ENCODE data around the gene GHRHR.

GHRHR gene

GRCh38 chr7:30965372-30965771, 1.6 kb downstream of the GHRHR start:
- DNase-seq (ENCODE audit: low read depth), result no peak
- TF ChIP-seq POLR2A (IDR thresholded peaks at IDR 0.05; ENCODE audit: extremely low read depth, insufficient read length) (no peak), MYC (IDR thresholded peaks at IDR 0.05; ENCODE audit: low read depth, low read length) (no peak), MAX (IDR thresholded peaks at IDR 0.05; ENCODE audit: low read depth, low read length) (no peak), CTCF (IDR thresholded peaks at IDR 0.05; ENCODE audit: low read depth, low read length) (no peak)
- no peak overlapping the region for H3K4me3 ChIP-seq (ENCODE audit: low read depth, low read length)

- no peak for DNase-seq (ENCODE audit: low read depth)
- TF ChIP-seq POLR2A (IDR thresholded peaks at IDR 0.05; ENCODE audit: extremely low read depth, insufficient read length), result no peak
- no peak for TF ChIP-seq MYC (IDR thresholded peaks at IDR 0.05; ENCODE audit: low read depth, low read length)
- H3K4me3 ChIP-seq (ENCODE audit: low read depth, low read length), result no peak overlapping the region
These were observed 2.1 kb downstream of the GHRHR start for GRCh38 chr7:30965883-30966282.

- DNase-seq (ENCODE audit: low read depth), result peak; percentile 63
- no peak overlapping the region for H3K4me3 ChIP-seq (ENCODE audit: low read depth, low read length)
- TF ChIP-seq CTCF (IDR thresholded peaks at IDR 0.05; ENCODE audit: low read depth, low read length) (no peak), POLR2A (IDR thresholded peaks at IDR 0.05; ENCODE audit: extremely low read depth, insufficient read length) (no peak), MYC (IDR thresholded peaks at IDR 0.05; ENCODE audit: low read depth, low read length) (no peak), MAX (IDR thresholded peaks at IDR 0.05; ENCODE audit: low read depth, low read length) (no peak)
These were observed 4.5 kb downstream of the GHRHR start for GRCh38 chr7:30968294-30968693.

GRCh38 chr7:30968747-30969603, 5.2 kb downstream of the GHRHR start:
- TF ChIP-seq MAX (IDR thresholded peaks at IDR 0.05; ENCODE audit: low read depth, low read length), result no peak
- no peak for TF ChIP-seq POLR2A (IDR thresholded peaks at IDR 0.05; ENCODE audit: extremely low read depth, insufficient read length)
- no peak for TF ChIP-seq CTCF (IDR thresholded peaks at IDR 0.05; ENCODE audit: low read depth, low read length)
- no peak for TF ChIP-seq MYC (IDR thresholded peaks at IDR 0.05; ENCODE audit: low read depth, low read length)
- H3K4me3 ChIP-seq (ENCODE audit: low read depth, low read length), result no peak overlapping the region
- DNase-seq (ENCODE audit: low read depth), result no peak

GRCh38 chr7:30969604-30969970, 5.8 kb downstream of the GHRHR start:
- no peak for DNase-seq (ENCODE audit: low read depth)
- no peak overlapping the region for H3K4me3 ChIP-seq (ENCODE audit: low read depth, low read length)
- TF ChIP-seq CTCF (IDR thresholded peaks at IDR 0.05; ENCODE audit: low read depth, low read length) (no peak), MYC (IDR thresholded peaks at IDR 0.05; ENCODE audit: low read depth, low read length) (no peak)

- TF ChIP-seq POLR2A (IDR thresholded peaks at IDR 0.05; ENCODE audit: extremely low read depth, insufficient read length) (no peak), CTCF (IDR thresholded peaks at IDR 0.05; ENCODE audit: low read depth, low read length) (no peak), MYC (IDR thresholded peaks at IDR 0.05; ENCODE audit: low read depth, low read length) (no peak), MAX (IDR thresholded peaks at IDR 0.05; ENCODE audit: low read depth, low read length) (no peak)
- no peak for DNase-seq (ENCODE audit: low read depth)
- H3K4me3 ChIP-seq (ENCODE audit: low read depth, low read length), result no peak overlapping the region
These were observed 6.3 kb downstream of the GHRHR start for GRCh38 chr7:30970074-30970473.

Data from NB4 (cell line).